HG02938 (cell line): ENCODE measurements around the gene LRRC45.

ENCODE experiments used
- ATAC-seq: cut with Tn5 transposase; IDR thresholded peaks from one replicate; pipeline ENCODE4 v1.9.1; 2021; ENCODE audit warnings: mild to moderate bottlenecking, moderate library complexity; ENCODE audit not compliant: unreplicated experiment

The LRRC45 gene

GRCh38 chr17:81993729-81994592 is 29.1 kb upstream of the LRRC45 start:
- no peak for ATAC-seq

GRCh38 chr17:81994593-81995462 is 28.3 kb upstream of the LRRC45 start:
- no peak for ATAC-seq

- ATAC-seq: no peak
Measured at GRCh38 chr17:81995463-81996231, 27.5 kb upstream of the LRRC45 start.

GRCh38 chr17:81996232-81996756 is 26.8 kb upstream of the LRRC45 start:
- no peak for ATAC-seq

DNA sequence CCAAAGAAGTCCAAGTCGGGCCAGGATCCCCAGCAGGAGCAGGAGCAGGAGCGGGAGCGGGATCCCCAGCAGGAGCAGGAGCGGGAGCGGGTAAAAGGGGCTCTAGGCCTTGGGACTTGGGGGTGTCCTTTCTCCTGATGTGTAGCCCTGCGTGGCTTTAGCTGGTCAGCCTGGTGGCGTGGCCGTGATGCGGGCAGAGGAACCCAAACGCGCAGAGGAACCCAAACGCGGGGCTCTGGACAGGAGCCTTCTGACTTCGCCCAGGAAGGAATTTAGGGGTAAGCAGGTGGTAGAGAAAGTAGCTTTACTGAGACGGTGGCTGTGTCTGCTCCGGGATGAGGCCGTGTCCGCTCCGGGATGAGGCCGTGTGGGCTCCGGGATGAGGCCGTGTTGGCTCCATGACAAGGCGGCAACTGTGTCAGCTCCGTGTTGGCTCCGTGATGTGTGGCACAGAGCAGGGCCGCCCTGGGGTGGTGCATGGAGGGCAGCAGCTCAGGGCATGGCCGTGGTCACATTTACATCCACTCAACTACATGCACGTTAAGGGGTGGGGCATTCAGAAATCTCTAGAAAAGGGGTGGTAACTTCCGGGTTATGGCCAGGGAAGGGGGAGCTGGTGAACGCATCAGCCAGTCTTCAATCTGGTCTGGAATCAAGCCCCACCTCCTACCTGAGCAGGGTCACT is 26.2 kb upstream of the LRRC45 start:
- no peak for ATAC-seq

- ATAC-seq: no peak
Measured at GRCh38 chr17:81998212-81998611, 24.9 kb upstream of the LRRC45 start.

- ATAC-seq: no peak
Measured at GRCh38 chr17:81998691-81999438, 24.2 kb upstream of the LRRC45 start.

GRCh38 chr17:81999587-81999975 is 23.5 kb upstream of the LRRC45 start:
- no peak for ATAC-seq

DNA sequence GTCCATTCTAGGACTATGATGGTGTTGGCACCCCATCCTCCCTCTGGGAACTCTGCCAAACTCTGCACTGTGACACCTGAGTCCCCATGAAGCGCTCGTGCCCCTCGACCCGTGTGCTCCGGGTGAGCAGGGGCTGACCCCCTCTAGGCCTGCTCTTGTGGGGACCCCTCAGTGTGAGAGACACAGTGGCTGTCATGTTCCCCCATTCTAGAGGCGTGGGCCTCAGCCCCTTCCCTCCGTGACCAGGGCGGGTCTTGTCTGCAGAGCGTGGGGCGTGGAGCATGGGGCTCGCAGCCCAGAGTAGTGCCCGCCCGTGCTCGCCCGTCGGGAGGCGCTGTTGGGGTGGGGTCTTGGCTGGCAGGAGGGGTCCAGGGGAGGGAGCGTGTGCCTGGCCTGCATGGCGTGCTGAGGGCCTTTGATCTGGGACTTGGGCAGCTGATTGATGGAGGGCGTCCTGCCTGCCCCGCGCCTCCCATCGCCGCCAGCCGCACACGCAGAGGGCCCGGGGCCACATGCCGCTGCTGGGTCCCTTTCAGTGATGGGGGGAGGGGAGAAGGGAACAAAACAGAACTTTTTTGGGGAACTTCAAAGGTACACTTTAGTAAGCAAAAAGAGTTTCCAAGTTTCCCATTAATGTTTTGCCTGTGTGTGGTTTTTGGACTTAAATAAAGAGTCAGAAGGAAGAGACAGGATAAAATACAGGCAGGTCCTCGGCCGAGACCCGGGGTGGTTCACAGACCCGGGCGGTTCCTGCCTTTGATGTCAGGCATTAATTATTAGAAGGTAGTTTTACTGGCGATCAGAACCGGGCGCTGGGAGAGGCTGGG is 22.9 kb upstream of the LRRC45 start:
- ATAC-seq: no peak

- no peak for ATAC-seq
Measured at GRCh38 chr17:82000803-82001570, 22.1 kb upstream of the LRRC45 start.

GRCh38 chr17:82001571-82002056 is 21.5 kb upstream of the LRRC45 start:
- no peak for ATAC-seq

DNA sequence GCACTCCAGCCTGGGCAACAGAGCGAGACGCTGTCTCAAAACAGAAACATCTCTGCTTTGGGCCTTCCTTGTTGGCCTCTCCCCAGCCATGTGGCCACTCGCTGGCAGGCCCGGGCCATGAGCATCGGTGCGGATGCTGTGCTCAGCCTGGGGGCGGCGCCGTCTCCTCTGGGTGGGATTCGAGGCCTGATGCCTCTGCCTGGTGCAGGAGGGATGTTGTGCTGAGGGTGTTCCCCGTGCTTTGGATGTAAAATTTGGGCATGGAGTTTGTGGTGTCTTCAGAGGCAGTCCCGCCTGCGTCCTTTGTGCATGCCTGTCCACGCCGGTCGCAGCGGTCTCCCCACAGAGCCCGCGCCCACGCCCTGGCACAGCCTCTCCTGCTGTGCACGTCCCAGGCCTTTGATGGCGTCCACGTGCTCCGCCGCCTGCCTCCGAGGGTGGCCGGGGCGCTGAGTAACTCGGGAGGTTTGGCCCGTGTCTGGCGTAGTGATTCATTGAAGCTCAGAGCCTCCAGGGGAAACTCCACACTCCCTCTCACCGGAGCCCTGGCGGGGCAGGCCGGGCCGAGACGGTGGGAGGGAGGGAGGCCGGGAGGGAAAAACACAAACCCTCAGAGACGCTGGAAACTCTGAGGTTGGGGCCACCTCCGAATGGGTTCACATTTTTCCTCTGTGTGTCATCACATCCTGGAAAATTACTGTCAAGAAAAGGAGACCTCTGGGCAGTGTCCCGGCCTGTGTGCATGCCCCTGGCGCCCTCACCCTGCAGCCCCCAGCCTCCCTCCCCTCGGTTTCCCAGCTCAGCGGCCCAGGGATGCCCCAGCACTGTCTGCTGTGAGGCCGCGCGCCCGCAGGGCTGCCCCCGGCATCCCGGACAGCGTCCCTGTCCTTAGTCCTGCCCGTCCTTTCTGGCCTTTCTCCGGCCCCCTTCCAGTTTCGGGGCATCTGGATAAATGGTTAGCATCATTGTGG is 19.4 kb upstream of the LRRC45 start:
- no peak for ATAC-seq

DNA sequence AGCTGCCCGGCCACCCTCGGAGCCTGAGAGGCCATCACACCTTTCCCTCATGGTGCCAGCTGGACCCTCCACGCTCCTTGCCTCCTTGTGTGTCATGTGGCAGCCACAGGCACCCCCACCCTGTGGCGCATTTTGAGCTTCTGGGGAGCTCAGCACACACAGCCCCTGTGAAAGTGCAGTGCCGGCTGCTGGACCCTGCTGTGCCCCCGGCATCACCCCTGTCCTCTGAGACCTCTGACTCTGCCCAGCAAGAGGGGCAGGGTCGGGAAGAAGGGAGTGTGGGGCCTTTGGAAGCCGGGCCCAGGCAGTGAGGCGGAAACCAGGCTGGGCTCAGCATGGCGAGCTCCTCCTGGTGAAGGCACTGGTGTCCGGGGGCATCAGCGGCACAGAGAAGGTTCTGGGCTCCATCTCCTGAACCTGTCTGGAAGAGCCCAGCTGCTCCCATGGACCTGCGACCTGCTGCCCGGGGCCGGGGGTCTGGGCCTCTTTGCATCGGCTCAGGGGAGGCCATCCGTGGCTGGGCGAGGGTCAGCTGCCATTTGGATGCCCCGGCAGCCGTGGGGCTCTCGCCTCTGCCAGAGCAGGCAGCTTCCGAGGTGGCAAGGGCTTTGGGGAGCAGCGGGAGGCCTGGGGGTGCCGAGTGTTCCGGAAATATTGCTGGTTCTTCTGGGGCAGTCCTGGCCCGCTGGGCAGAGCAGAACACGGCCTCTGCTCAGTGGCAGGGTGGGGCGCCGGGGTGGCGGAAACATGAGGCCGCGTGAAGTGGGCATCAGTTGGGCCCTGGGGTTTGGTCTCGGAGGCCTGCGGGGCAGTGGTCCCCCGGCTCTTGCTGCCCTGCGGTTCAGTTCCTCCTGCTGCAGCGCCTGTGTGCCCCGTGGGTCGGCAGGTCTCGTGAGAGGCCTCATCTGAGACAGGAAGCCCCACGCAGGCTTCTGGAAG is 18.3 kb upstream of the LRRC45 start:
- no peak for ATAC-seq

GRCh38 chr17:82005701-82006348 is 17.3 kb upstream of the LRRC45 start:
- ATAC-seq: no peak
